Measurements from ENCODE around the gene LONP1. TPM values are rescaled to one million over a fixed set of nuclear protein-coding genes. Genes with fewer than 3 reads are reported as not detected.
A peak's percentile ranks its signal among the peaks of the same experiment; 100 is the strongest.

LONP1 gene
- total and polyA plus RNA-seq, 2 of the 8 experiments (the other 6 are each of a cell fraction or from before 2014, with no cell fraction given) = 98.1 to 117 TPM

GRCh38 chr19:5698635-5699422, 21.1 kb downstream of the LONP1 start:
- no peak overlapping the region for H4K5ac ChIP-seq (ENCODE audit: insufficient read length, low read depth, low read length)
- no peak overlapping the region for H2AFZ ChIP-seq (ENCODE audit: low read length)
- no peak overlapping the region for H4K91ac ChIP-seq (replicated peaks; ENCODE audit: insufficient read length, low read length)
- no peaks in the 10 kb centered on the region; the same call in 1 of the 2 replicates for H3K23me2 ChIP-seq (ENCODE audit: low read depth, low read length)
- H3K27me3 ChIP-seq (replicated peaks in 1 of 4; ENCODE audit: control insufficient read depth in 3 of 4, extremely low read depth in 1 of 4, insufficient read depth in 3 of 4, low read length in 3 of 4) = no peaks in the 10 kb centered on the region
- H2BK15ac ChIP-seq (ENCODE audit: low read length) = no peak overlapping the region
- no peak overlapping the region for H3K9ac ChIP-seq (replicated peaks in 1 of 4; ENCODE audit: extremely low read depth in 1 of 4, low read depth in 3 of 4, low read length in 3 of 4)
- no peak overlapping the region for H2BK120ac ChIP-seq (replicated peaks; ENCODE audit: low read depth, low read length)
- peaks cover 35 to 77% (median 64%) of the 10 kb centered on the region in 4 experiments for H3K36me3 ChIP-seq (ENCODE audit: control insufficient read depth in 2 of 4, insufficient read depth in 4 of 4, low read length in 3 of 4)
- no peak overlapping the region for H3K56ac ChIP-seq (replicated peaks; ENCODE audit: insufficient read length, low read depth, low read length)
- peak; percentile 31; the same call in 1 of the 2 replicates for TF ChIP-seq POLR2AphosphoS5 (IDR thresholded peaks at IDR 0.05; ENCODE audit: low read depth, low read length)
- TF ChIP-seq JUN (IDR thresholded peaks at IDR 0.05; ENCODE audit: low read depth, low read length) = no peak
- no peak for TF ChIP-seq TAF1 (IDR thresholded peaks at IDR 0.05; ENCODE audit: low read depth, low read length)
- 0 out of 3 replicates have a peak, but pooled peaks of 1 of the 2 experiments have one; percentile 8 for TF ChIP-seq POLR2A (IDR thresholded peaks at IDR 0.05; ENCODE audit: control extremely low read depth in 1 of 2, low read depth in 2 of 2, low read length in 2 of 2)
- TF ChIP-seq CBX8 (IDR thresholded peaks at IDR 0.05; ENCODE audit: borderline replicate concordance, low read depth, low read length) = no peak
- no peak overlapping the region for H3K27ac ChIP-seq (ENCODE audit: low read depth, low read length)
- H3K4me1 ChIP-seq (replicated peaks in 1 of 4; ENCODE audit: control insufficient read depth in 3 of 4, insufficient read depth in 4 of 4, low read length in 3 of 4) = no peaks in the 10 kb centered on the region
- peaks cover 0 to 2% of the 10 kb centered on the region in 2 experiments; a peak in 1 of 4 replicates for H3K79me2 ChIP-seq (ENCODE audit: control insufficient read depth in 1 of 2, insufficient read depth in 2 of 2, low read length in 2 of 2)
- WGBS, 2 experiments (ENCODE audit: extremely low coverage in 1 of 2, insufficient coverage in 1 of 2, insufficient read length in 1 of 2, insufficient replicate concordance in 2 of 2, low coverage in 1 of 2, low lambda C conversion rate in 2 of 2, missing lambda C conversion rate in 1 of 2) = 95% methylated on average over 38 of the region's 38 CpGs; no CpG with 5 or more reads in 1 of the 2 experiments
- H2BK20ac ChIP-seq (ENCODE audit: low read length) = no peak overlapping the region
- H4K8ac ChIP-seq (ENCODE audit: extremely low read depth, insufficient read depth, low read length) = no peak overlapping the region
- ChIA-PET POLR2A (ENCODE audit: partially characterized antibody) (interaction anchor here (0.7 to 15.6 kb wide), 6 partner anchors 9 to 83 kb away, joined by 3 to 620 read pairs (median 4); partner anchors contain the start of genes CATSPERD, LONP1, RPL36 and SAFB), CTCF (ENCODE audit: partially characterized antibody) (interaction anchor here (0.9 to 2.0 kb wide), 5 partner anchors 8 to 13 kb away, joined by 3 to 9 read pairs (median 4); partner anchors contain the start of gene RPL36)
- H3K4me2 ChIP-seq (ENCODE audit: insufficient read depth in 1 of 2, low read depth in 2 of 2, low read length in 2 of 2) = no peak overlapping the region
- peaks cover 20 to 25% of the 10 kb centered on the region in 2 experiments for H4K20me1 ChIP-seq (replicated peaks in 1 of 2; ENCODE audit: control insufficient read depth in 1 of 2, insufficient read depth in 2 of 2, low read length in 2 of 2)
- FAIRE-seq (no peak), DNase-seq (ENCODE audit: low read depth in 1 of 2, low spot score in 2 of 2) (no peak)
- no peak overlapping the region for H3K18ac ChIP-seq (ENCODE audit: extremely low read depth, low read length)
- H3K4ac ChIP-seq (replicated peaks; ENCODE audit: insufficient read length, low read depth, low read length) = no peak overlapping the region
- peaks cover 0 to 9% of the 10 kb centered on the region in 2 experiments; a peak in 1 of 4 replicates for H3K9me3 ChIP-seq (ENCODE audit: insufficient read depth in 2 of 2, low read depth in 1 of 2, low read length in 1 of 2)
- no peak overlapping the region for H2BK12ac ChIP-seq (ENCODE audit: low read depth, low read length)
- H2BK5ac ChIP-seq (ENCODE audit: low read depth, low read length) = no peak overlapping the region
- no peak overlapping the region for H3K23ac ChIP-seq (ENCODE audit: insufficient read length)
- H3K4me3 ChIP-seq (ENCODE audit: extremely low read depth in 1 of 4, insufficient read depth in 2 of 4, low read depth in 3 of 4, low read length in 4 of 4) = no peak overlapping the region
- no peak overlapping the region for H2AK5ac ChIP-seq (ENCODE audit: low read depth, low read length)
- H3K79me1 ChIP-seq (ENCODE audit: low read depth, low read length) = no peaks in the 10 kb centered on the region; the same call in 1 of the 2 replicates
- H3K14ac ChIP-seq (ENCODE audit: insufficient read length) = no peak overlapping the region

Data from H1 (cell line).